H9 (cell line): ENCODE data around the gene TREML2. TPM values are rescaled to one million over a fixed set of nuclear protein-coding genes. Genes with fewer than 3 reads are reported as not detected.

Experiments
- DNase-seq: peaks from one replicate; pipeline ENCODE4 v3.0.0-alpha.2; 2017
- H2AFZ ChIP-seq: one replicate; pipeline ENCODE4 v1.6.1; 2013; ENCODE audit warnings: mild to moderate bottlenecking, low read length, control low read depth, moderate library complexity
- H2AK5ac ChIP-seq: 2 replicates; pipeline ENCODE4 v1.6.1; 2013; ENCODE audit warnings: low read length, control low read depth, mixed read lengths; ENCODE audit not compliant: insufficient read length
- H2BK120ac ChIP-seq: one replicate; pipeline ENCODE4 v1.6.1; 2013; ENCODE audit warnings: low read depth, mild to moderate bottlenecking, low read length, control low read depth, inconsistent platforms; ENCODE audit not compliant: poor library complexity, severe bottlenecking
- H2BK12ac ChIP-seq: 2 replicates; pipeline ENCODE4 v1.6.1; 2013; ENCODE audit warnings: low read length, control low read depth, mixed read lengths, low read depth; ENCODE audit not compliant: insufficient read length
- H2BK15ac ChIP-seq: 2 replicates; pipeline ENCODE4 v1.6.1; 2013; ENCODE audit warnings: low read depth, low read length, control low read depth
- H2BK20ac ChIP-seq: one replicate; pipeline ENCODE4 v1.6.1; 2013; ENCODE audit warnings: low read depth, mild to moderate bottlenecking, low read length, control low read depth, inconsistent platforms; ENCODE audit not compliant: poor library complexity, severe bottlenecking
- H2BK5ac ChIP-seq: 2 replicates; pipeline ENCODE4 v1.6.1; 2013; ENCODE audit warnings: low read length, control low read depth, mixed read lengths; ENCODE audit not compliant: insufficient read length
- H3K14ac ChIP-seq: 2 replicates; pipeline ENCODE4 v1.6.1; 2013; ENCODE audit warnings: low read length, control low read depth; ENCODE audit not compliant: insufficient read depth
- H3K18ac ChIP-seq: 2 replicates; pipeline ENCODE4 v1.6.1; 2013; ENCODE audit warnings: low read depth, mild to moderate bottlenecking, mixed read lengths, low read length, control low read depth; ENCODE audit not compliant: insufficient read length
- H3K23ac ChIP-seq: 2 replicates; pipeline ENCODE4 v1.6.1; 2013; ENCODE audit warnings: low read length, control low read depth, mixed read lengths, low read depth; ENCODE audit not compliant: insufficient read length
- H3K23me2 ChIP-seq: 2 replicates; pipeline ENCODE4 v1.6.1; 2013; ENCODE audit warnings: low read depth, mild to moderate bottlenecking, mixed read lengths, low read length, control low read depth; ENCODE audit not compliant: insufficient read length, poor library complexity, severe bottlenecking
- H3K27ac ChIP-seq: 2 replicates; pipeline ENCODE4 v1.5.1; 2013; ENCODE audit warnings: low read length, control low read depth, mixed read lengths, low read depth; ENCODE audit not compliant: insufficient read length
- H3K27me3 ChIP-seq: 2 replicates; pipeline ENCODE4 v1.6.1; 2013; ENCODE audit warnings: low read length, control low read depth, inconsistent platforms; ENCODE audit not compliant: insufficient read depth
- H3K4ac ChIP-seq: 2 replicates; pipeline ENCODE4 v1.6.1; 2013; ENCODE audit warnings: low read depth, mild to moderate bottlenecking, control low read depth, inconsistent platforms, low read length, moderate library complexity
- H3K4me1 ChIP-seq: 2 replicates; pipeline ENCODE4 v1.6.1; 2013; ENCODE audit warnings: low read length, control low read depth, inconsistent platforms; ENCODE audit not compliant: insufficient read depth
- H3K4me2 ChIP-seq: 2 replicates; pipeline ENCODE4 v1.6.1; 2013; ENCODE audit warnings: low read length, control low read depth, mixed read lengths; ENCODE audit not compliant: insufficient read length, insufficient read depth
- H3K56ac ChIP-seq: 2 replicates; pipeline ENCODE4 v1.6.1; 2013; ENCODE audit warnings: low read depth, mild to moderate bottlenecking, mixed read lengths, low read length, control low read depth; ENCODE audit not compliant: insufficient read length
- H3K79me1 ChIP-seq: 2 replicates; pipeline ENCODE4 v1.6.1; 2013; ENCODE audit warnings: low read depth, mild to moderate bottlenecking, moderate library complexity, low read length, control low read depth, inconsistent platforms; ENCODE audit not compliant: insufficient read depth, poor library complexity, severe bottlenecking
- H3K79me2 ChIP-seq: 2 replicates; pipeline ENCODE4 v1.6.1; 2013; ENCODE audit warnings: low read length, control low read depth, inconsistent platforms; ENCODE audit not compliant: insufficient read depth
- H3K9ac ChIP-seq: 2 replicates; pipeline ENCODE4 v1.6.1; 2013; ENCODE audit warnings: low read length, control low read depth, mixed read lengths; ENCODE audit not compliant: insufficient read length; ENCODE audit errors: extremely low read depth
- H3K9me3 ChIP-seq: one replicate; pipeline ENCODE4 v1.6.1; 2013; ENCODE audit warnings: low read depth, low read length, inconsistent platforms; ENCODE audit not compliant: control insufficient read depth
- H3T11ph ChIP-seq: one replicate; pipeline ENCODE4 v1.6.1; 2013; ENCODE audit warnings: mild to moderate bottlenecking, low read length, control low read depth, inconsistent platforms
- H4K20me1 ChIP-seq: one replicate; pipeline ENCODE4 v1.6.1; 2013; ENCODE audit not compliant: control insufficient read depth, insufficient read length, insufficient read depth
- H4K5ac ChIP-seq: 2 replicates; pipeline ENCODE4 v1.6.1; 2013; ENCODE audit warnings: low read depth, mild to moderate bottlenecking, mixed read lengths, low read length, control low read depth; ENCODE audit not compliant: insufficient read length
- H4K8ac ChIP-seq: replicated peaks from 2 replicates; pipeline ENCODE4 v1.6.1; 2013; ENCODE audit warnings: low read length, control low read depth, mixed read lengths, low read depth; ENCODE audit not compliant: insufficient read length
- H4K91ac ChIP-seq: 2 replicates; pipeline ENCODE4 v1.6.1; 2013; ENCODE audit warnings: low read depth, mild to moderate bottlenecking, moderate library complexity, mixed read lengths, low read length, control low read depth; ENCODE audit not compliant: insufficient read length
- H3K27ac Mint-ChIP-seq, 3 experiments: 2 replicates in 2 of 3; 3 replicates in 1 of 3; pipeline ENCODE4 v1.8.0; 2020 to 2021; ENCODE audit warnings: mixed read lengths in 3 of 3, mild to moderate bottlenecking in 1 of 3, moderate library complexity in 1 of 3
- H3K27me3 Mint-ChIP-seq: 2 replicates; pipeline ENCODE4 v1.8.0; 2021; ENCODE audit warnings: low read depth, mild to moderate bottlenecking, moderate library complexity, mixed read lengths
- H3K36me3 Mint-ChIP-seq, 3 experiments: 2 replicates in 2 of 3; 3 replicates in 1 of 3; pipeline ENCODE4 v1.8.0; 2020 to 2021; ENCODE audit warnings: low read depth in 3 of 3, mixed read lengths in 3 of 3; ENCODE audit not compliant: insufficient read depth in 1 of 3
- H3K4me1 Mint-ChIP-seq, 2 experiments: 2 replicates each; pipeline ENCODE4 v1.8.0; 2020; ENCODE audit warnings: mixed read lengths in 2 of 2
- H3K4me3 Mint-ChIP-seq, 2 experiments: 2 replicates in 1 of 2; 3 replicates in 1 of 2; pipeline ENCODE4 v1.8.0; 2020 to 2021; ENCODE audit warnings: mild to moderate bottlenecking in 2 of 2, mixed read lengths in 2 of 2, moderate library complexity in 1 of 2
- H3K9me3 Mint-ChIP-seq, 2 experiments: 2 replicates in 1 of 2; 3 replicates in 1 of 2; pipeline ENCODE4 v1.8.0; 2020; ENCODE audit warnings: mild to moderate bottlenecking in 2 of 2, mixed read lengths in 2 of 2, moderate library complexity in 1 of 2
- CTCF ChIP-seq: fragments of 200-600 bp; sonication (generic); conservative IDR thresholded peaks from 3 replicates; pipeline ENCODE4 v1.8.0; 2021; ENCODE audit warnings: antibody characterized with exemption, mild to moderate bottlenecking
- WGBS: extraction: QIAGEN DNeasy Blood & Tissue Kit; methylation state at CpG from one replicate; pipeline ENCODE4 v1.1.7; 2013; ENCODE audit warnings: missing lambda C conversion rate, low lambda C conversion rate, mixed read lengths; ENCODE audit not compliant: insufficient read length; ENCODE audit errors: extremely low coverage; 5-methylcytosine and 5-hydroxymethylcytosine counted together
- total RNA-seq: library from RNA; stranded (reverse); gene quantifications from 2 replicates; pipeline ENCODE4 v1.2.1, GENCODE V29; 2021

The TREML2 gene
- total RNA-seq, 1 experiment from 2014 or later, result 0.07 TPM

- Histone ChIP-seq H2BK20ac (no peak overlapping the region), H3K9me3 (peaks cover 10% of the 10 kb centered on the region), H3K79me1 (no peaks in the 10 kb centered on the region), H2AFZ (no peak overlapping the region), H3K79me2 (no peaks in the 10 kb centered on the region), H3K27me3 (no peaks in the 10 kb centered on the region), H3K9ac (no peak overlapping the region), H4K91ac (no peak overlapping the region), H3K23ac (no peak overlapping the region), H3K27ac (no peak overlapping the region), H2BK12ac (no peak overlapping the region), H4K5ac (no peak overlapping the region), H2BK15ac (no peak overlapping the region), H3K23me2 (no peaks in the 10 kb centered on the region), H4K8ac (no peak overlapping the region), H3K14ac (no peak overlapping the region), H3T11ph (no peak overlapping the region), H3K56ac (no peak overlapping the region), H3K18ac (no peak overlapping the region), H2BK5ac (no peak overlapping the region), H2AK5ac (no peak overlapping the region), H2BK120ac (no peak overlapping the region), H3K4ac (no peak overlapping the region), H3K4me2 (no peak overlapping the region), H3K4me1 (no peaks in the 10 kb centered on the region), H4K20me1 (no peaks in the 10 kb centered on the region)
- whole genome bisulfite sequencing, result no CpG with 5 or more reads among the region's 8 CpGs
- Mint-ChIP-seq H3K36me3 (peaks cover 6 to 15% (median 11%) of the 10 kb centered on the region in 3 experiments), H3K9me3 (peaks cover 14 to 15% of the 10 kb centered on the region in 2 experiments), H3K4me3 (no peak overlapping the region), H3K4me1 (no peaks in the 10 kb centered on the region), H3K27me3 (peaks cover 7% of the 10 kb centered on the region), H3K27ac (no peak overlapping the region)
- no peak for TF ChIP-seq CTCF
- no peak for DNase-seq
Measured at GRCh38 chr6:41187924-41188886, 12.7 kb downstream of the TREML2 start.
